ENCODE measurements around the gene NTM.

NTM gene

DNA sequence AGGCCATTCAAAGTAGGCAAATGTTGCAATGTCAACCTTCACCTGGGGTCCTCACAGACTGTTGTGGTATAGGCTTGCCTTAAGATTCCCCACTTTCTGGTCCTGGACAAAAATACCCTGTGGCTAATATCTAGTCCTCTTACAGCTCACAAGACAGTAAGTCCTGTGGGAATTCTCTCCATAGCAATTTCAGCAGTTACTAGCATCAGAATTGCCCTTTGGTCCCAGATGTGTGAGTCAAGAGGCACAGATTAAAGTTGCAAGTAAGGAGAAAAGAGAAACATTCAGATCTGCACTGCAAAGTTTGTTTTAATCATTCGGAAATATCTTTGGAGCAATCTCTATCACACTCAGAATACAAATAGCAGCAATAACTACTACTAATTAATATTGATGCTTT is 420.2 kb downstream of the NTM start:
- Mint-ChIP-seq H3K36me3 (no peaks in the 10 kb centered on the region), H3K27me3 (no peaks in the 10 kb centered on the region), H3K4me1 (no peaks in the 10 kb centered on the region), H3K9me3 (no peaks in the 10 kb centered on the region), H3K27ac (no peak overlapping the region), H3K4me3 (no peak overlapping the region)
- ATAC-seq (replicated peaks) (no peak), DNase-seq (no peak)

DNA sequence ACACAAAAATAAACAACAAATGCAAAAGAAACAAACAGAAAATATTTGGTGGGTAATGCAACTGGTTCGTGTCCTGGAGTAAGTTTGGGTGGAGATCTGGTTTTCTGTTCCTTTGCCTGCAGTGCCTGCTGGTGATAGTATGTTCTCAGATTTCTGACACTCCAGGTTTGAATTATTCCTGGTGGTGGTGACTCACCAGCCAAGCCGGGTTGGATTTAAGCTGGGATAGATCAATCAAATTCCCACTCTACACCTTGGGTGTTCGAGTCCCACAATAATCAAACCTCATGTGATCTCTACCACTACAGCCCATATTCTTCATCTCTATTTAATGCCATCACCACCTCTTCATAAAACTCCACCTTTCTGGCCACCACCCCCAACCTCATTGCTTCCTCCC is 421.8 kb downstream of the NTM start:
- no peak for ATAC-seq (replicated peaks)
- Mint-ChIP-seq H3K36me3 (no peaks in the 10 kb centered on the region), H3K9me3 (no peaks in the 10 kb centered on the region)

DNA sequence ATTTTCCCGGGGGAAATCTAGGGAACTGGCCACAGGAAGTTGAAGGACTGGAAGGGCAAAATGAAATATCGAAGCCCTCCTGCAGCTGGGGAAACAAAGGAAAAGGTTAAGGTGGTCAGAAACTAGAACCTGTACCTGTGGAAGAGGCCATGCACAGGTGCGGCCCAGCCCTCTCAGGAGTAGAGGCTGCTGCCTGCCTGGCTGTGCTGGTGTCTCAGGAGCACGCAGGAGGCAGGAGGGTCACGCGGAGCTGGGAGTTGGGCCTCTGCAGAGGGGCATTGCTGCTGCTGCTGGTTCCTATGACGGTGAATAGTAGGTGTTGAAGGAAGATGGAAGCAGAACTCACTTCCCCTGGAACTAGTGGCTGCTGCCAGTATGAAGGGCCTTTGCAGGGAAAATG is 425.7 kb downstream of the NTM start:
- ATAC-seq (replicated peaks): no peak
- no peaks in the 10 kb centered on the region for H3K36me3 Mint-ChIP-seq
- no peaks in the 10 kb centered on the region for H3K4me1 Mint-ChIP-seq
- no peaks in the 10 kb centered on the region for H3K9me3 Mint-ChIP-seq
- no peak overlapping the region for H3K27ac Mint-ChIP-seq
- DNase-seq: no peak
- H3K27me3 Mint-ChIP-seq: no peaks in the 10 kb centered on the region
- no peak overlapping the region for H3K4me3 Mint-ChIP-seq

More for the DNA sequence above, 421.8 kb downstream of the NTM start:
- Mint-ChIP-seq H3K27me3 (no peaks in the 10 kb centered on the region), H3K27ac (no peak overlapping the region), H3K4me3 (no peak overlapping the region), H3K4me1 (no peaks in the 10 kb centered on the region)
- no peak for DNase-seq

DNA sequence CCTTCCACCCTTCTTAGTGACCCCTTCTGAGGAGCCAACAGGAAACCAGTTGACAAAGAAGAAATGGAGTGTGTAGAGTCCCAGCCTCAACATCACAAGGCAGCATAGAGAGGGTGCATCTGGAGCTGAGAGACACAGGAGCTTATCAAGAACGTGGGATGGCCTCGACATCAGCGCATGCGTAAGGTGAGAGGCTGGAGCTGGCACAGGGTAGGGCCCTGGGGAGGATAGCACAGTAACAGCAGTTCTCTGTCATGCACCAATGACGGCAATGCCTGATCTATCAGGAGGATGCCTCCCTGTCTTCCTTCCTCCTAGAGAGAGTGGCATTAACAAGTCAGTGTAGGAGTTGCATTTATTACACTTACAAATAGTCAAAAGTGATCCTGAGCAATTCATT is 426.1 kb downstream of the NTM start:
- ATAC-seq (replicated peaks): no peak
- no peaks in the 10 kb centered on the region for H3K9me3 Mint-ChIP-seq
- H3K27me3 Mint-ChIP-seq: no peaks in the 10 kb centered on the region
- H3K36me3 Mint-ChIP-seq: no peaks in the 10 kb centered on the region
- no peak overlapping the region for H3K27ac Mint-ChIP-seq
- H3K4me1 Mint-ChIP-seq: no peaks in the 10 kb centered on the region
- no peak for DNase-seq
- no peak overlapping the region for H3K4me3 Mint-ChIP-seq

- H3K27me3 Mint-ChIP-seq: no peaks in the 10 kb centered on the region
- H3K9me3 Mint-ChIP-seq: no peaks in the 10 kb centered on the region
- ATAC-seq (replicated peaks) (no peak), DNase-seq (no peak)
- no peaks in the 10 kb centered on the region for H3K36me3 Mint-ChIP-seq
- no peak overlapping the region for H3K4me3 Mint-ChIP-seq
- no peaks in the 10 kb centered on the region for H3K4me1 Mint-ChIP-seq
- no peak overlapping the region for H3K27ac Mint-ChIP-seq
These were observed 430.0 kb downstream of the NTM start for GRCh38 chr11:131800452-131800851.

- Mint-ChIP-seq H3K4me3 (no peak overlapping the region), H3K9me3 (no peaks in the 10 kb centered on the region), H3K4me1 (no peaks in the 10 kb centered on the region), H3K27me3 (no peaks in the 10 kb centered on the region), H3K36me3 (no peaks in the 10 kb centered on the region), H3K27ac (no peak overlapping the region)
- ATAC-seq (replicated peaks): no peak
- no peak for DNase-seq
These were observed 432.2 kb downstream of the NTM start for GRCh38 chr11:131802440-131803115.

GRCh38 chr11:131807876-131808275 is 437.5 kb downstream of the NTM start:
- H3K36me3 Mint-ChIP-seq: no peaks in the 10 kb centered on the region

DNA sequence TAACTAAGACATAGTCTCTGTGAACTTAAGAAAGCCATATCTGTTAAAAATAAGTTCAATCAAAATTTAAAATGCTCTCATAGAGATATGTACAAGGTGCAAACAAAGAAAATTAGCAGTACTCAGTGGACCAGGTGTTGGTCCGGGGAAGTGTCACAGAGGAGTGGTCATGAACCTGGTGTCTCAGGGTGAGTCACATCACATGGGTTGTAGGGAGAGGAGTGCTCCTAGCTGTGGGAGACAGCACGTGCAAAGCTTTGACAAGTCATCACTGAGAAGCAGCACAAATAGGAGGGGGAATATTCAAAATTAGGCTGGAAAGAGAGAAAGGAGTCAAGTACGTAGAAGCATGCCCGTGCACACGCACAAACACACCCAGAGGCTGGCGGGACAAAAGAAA is 438.1 kb downstream of the NTM start:
- H3K27me3 Mint-ChIP-seq: no peaks in the 10 kb centered on the region
- H3K4me3 Mint-ChIP-seq: no peak overlapping the region
- no peak for ATAC-seq (replicated peaks)
- no peaks in the 10 kb centered on the region for H3K4me1 Mint-ChIP-seq
- DNase-seq: no peak
- no peak overlapping the region for H3K27ac Mint-ChIP-seq
- H3K9me3 Mint-ChIP-seq: no peaks in the 10 kb centered on the region
- no peaks in the 10 kb centered on the region for H3K36me3 Mint-ChIP-seq

More at GRCh38 chr11:131807876-131808275, 437.5 kb downstream of the NTM start:
- H3K27me3 Mint-ChIP-seq: no peaks in the 10 kb centered on the region
- H3K9me3 Mint-ChIP-seq: no peaks in the 10 kb centered on the region
- no peak overlapping the region for H3K4me3 Mint-ChIP-seq
- H3K27ac Mint-ChIP-seq: no peak overlapping the region
- no peaks in the 10 kb centered on the region for H3K4me1 Mint-ChIP-seq
- ATAC-seq (replicated peaks) (no peak), DNase-seq (no peak)

DNA sequence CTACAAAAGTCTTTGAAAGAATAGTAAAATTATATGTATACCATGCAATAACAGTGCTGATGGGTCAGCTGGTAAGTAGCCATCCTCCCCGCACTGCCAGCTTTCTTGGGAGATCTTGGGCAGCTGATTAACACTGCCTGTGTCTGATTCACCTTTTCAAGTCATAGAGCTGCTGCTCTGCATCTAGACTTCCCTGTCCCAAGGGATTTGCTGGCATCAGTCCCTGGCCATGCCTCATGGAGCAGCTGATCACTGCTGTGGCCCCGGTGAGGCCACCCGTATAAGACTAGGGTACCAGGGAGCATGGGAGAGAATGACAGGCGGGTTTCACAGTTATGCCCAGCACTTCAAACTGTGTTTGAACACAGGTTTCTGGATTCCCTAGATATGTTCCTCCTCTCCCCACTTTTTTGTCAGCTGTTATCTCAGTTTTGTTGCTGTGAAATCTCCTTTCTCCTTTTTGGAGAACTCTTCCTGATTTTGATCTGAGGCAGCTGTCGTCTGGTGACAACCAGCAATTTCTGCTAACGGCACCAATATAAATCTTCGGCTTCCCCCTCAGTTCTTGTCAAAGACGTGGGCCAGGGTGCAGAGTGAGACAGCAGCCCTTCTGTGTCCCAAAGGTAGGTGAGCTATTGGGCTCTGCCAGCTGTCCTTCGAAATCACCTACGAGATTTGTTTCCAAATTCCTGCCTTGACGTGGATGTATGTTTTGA is 438.9 kb downstream of the NTM start:
- DNase-seq (no peak), ATAC-seq (replicated peaks) (no peak)

GRCh38 chr11:131810541-131810940 is 440.1 kb downstream of the NTM start:
- H3K4me1 Mint-ChIP-seq: no peaks in the 10 kb centered on the region
- H3K27me3 Mint-ChIP-seq: no peaks in the 10 kb centered on the region
- DNase-seq: no peak
- no peaks in the 10 kb centered on the region for H3K36me3 Mint-ChIP-seq
- no peak overlapping the region for H3K27ac Mint-ChIP-seq
- ATAC-seq (replicated peaks): no peak
- no peak overlapping the region for H3K4me3 Mint-ChIP-seq
- H3K9me3 Mint-ChIP-seq: peaks cover 0 to 2% of the 10 kb centered on the region in 2 donors

More for the DNA sequence above, 438.9 kb downstream of the NTM start:
- Mint-ChIP-seq H3K9me3 (no peaks in the 10 kb centered on the region), H3K36me3 (no peaks in the 10 kb centered on the region), H3K4me3 (no peak overlapping the region), H3K27me3 (no peaks in the 10 kb centered on the region), H3K4me1 (no peaks in the 10 kb centered on the region), H3K27ac (no peak overlapping the region)

- Mint-ChIP-seq H3K27ac (no peak overlapping the region), H3K9me3 (peaks cover 0 to 2% of the 10 kb centered on the region in 2 donors)
- no peak for DNase-seq
These were observed 441.0 kb downstream of the NTM start for GRCh38 chr11:131811383-131811782.

DNA sequence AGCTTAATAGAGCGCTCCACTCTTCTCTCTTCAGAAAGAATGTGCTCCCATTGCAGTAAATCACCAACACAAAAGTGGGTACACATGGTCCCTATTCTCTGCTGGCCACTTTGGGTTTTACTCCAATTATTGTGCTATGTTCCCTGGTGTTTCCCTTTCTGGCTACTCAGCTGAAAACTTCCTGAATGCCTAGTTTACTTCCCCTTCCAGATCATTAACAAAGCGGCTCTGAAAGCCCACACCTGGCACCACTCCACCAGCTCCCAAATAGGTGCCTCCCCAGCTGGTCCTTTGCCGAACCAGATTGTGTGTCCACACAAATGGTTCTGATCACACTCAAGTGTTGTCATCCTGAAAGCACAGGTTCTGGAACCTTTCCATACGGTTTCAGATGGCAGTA is 443.7 kb downstream of the NTM start:
- H3K27ac Mint-ChIP-seq: no peak overlapping the region
- H3K27me3 Mint-ChIP-seq: no peaks in the 10 kb centered on the region
- no peaks in the 10 kb centered on the region for H3K36me3 Mint-ChIP-seq
- ATAC-seq (replicated peaks) (no peak), DNase-seq (no peak)
- peaks cover 0 to 2% of the 10 kb centered on the region in 2 donors for H3K9me3 Mint-ChIP-seq
- H3K4me1 Mint-ChIP-seq: no peaks in the 10 kb centered on the region
- no peak overlapping the region for H3K4me3 Mint-ChIP-seq

More at GRCh38 chr11:131811383-131811782, 441.0 kb downstream of the NTM start:
- Mint-ChIP-seq H3K4me3 (no peak overlapping the region), H3K4me1 (no peaks in the 10 kb centered on the region), H3K27me3 (no peaks in the 10 kb centered on the region), H3K36me3 (no peaks in the 10 kb centered on the region)
- ATAC-seq (replicated peaks): no peak

- no peak for ATAC-seq (replicated peaks)
- Mint-ChIP-seq H3K9me3 (peaks cover 0 to 2% of the 10 kb centered on the region in 2 donors), H3K27ac (no peak overlapping the region), H3K27me3 (no peaks in the 10 kb centered on the region), H3K4me3 (no peak overlapping the region), H3K4me1 (no peaks in the 10 kb centered on the region), H3K36me3 (no peaks in the 10 kb centered on the region)
- DNase-seq: no peak
These were observed 445.2 kb downstream of the NTM start for GRCh38 chr11:131815590-131815989.

GRCh38 chr11:131816051-131816450 is 445.6 kb downstream of the NTM start:
- no peak for DNase-seq
- Mint-ChIP-seq H3K4me1 (no peaks in the 10 kb centered on the region), H3K27me3 (no peaks in the 10 kb centered on the region), H3K27ac (no peak overlapping the region), H3K9me3 (peaks cover 0 to 2% of the 10 kb centered on the region in 2 donors), H3K4me3 (no peak overlapping the region), H3K36me3 (no peaks in the 10 kb centered on the region)
- no peak for ATAC-seq (replicated peaks)

DNA sequence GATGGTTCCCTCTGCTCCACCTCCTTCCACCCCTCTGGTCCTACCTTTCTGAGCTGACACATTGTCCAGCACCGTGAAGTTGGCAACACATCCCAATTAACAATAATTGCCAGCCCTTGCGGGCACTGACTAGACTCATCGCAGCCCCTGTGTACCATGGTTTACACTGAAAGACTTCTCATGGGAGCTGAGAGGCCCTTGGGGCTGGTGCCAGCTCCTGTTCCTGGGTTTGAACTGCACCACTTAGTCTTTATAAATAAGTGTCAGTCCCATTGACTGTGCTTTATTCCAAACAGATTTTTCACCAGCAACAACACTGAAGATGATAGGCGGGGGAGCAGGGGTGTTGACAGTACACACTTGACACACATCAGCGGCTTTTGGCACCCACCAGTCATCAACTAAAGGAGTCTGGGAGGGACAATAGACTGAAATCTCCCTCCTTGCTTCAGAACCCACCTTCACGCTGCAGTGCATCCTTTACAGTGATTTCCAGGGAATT is 447.3 kb downstream of the NTM start:
- Mint-ChIP-seq H3K4me3 (no peak overlapping the region), H3K9me3 (peaks cover 0 to 2% of the 10 kb centered on the region in 2 donors), H3K27me3 (peaks cover under 1 to 3% of the 10 kb centered on the region in 2 donors), H3K4me1 (no peaks in the 10 kb centered on the region), H3K27ac (no peak overlapping the region), H3K36me3 (no peaks in the 10 kb centered on the region)
- DNase-seq (no peak), ATAC-seq (replicated peaks) (no peak)
